Heart left ventricle (tissue), 13 donors: Measurements from ENCODE around the gene CYTIP.

Source experiments
- CTCF ChIP-seq, 12 donors: fragments of 200-600 bp; sonication (generic) in 4 of 12; IDR thresholded peaks; one replicate each; pipeline versions ENCODE4 v1.5.0 to v1.8.0; 2018 to 2022; ENCODE audit warnings: antibody characterized with exemption in 12 of 12, mild to moderate bottlenecking in 5 of 12
- POLR2A ChIP-seq, 2 donors: fragments of 450-650 bp; IDR thresholded peaks; one replicate each; pipeline ENCODE4 v1.6.1; 2017; ENCODE audit warnings: antibody characterized with exemption in 2 of 2, mild to moderate bottlenecking in 2 of 2, moderate library complexity in 2 of 2
- donor health status: ischemic (EF 13 %, LVEDD 7.1; RV severe dilation, severe dysfunction).
- donor health status: DM: no; HTN: yes; CAD: no.
- donor health status: DM: no; HTN: no; CAD: no.
- donor health status: ischemic (EF 25% LVEDD 6.9; RV normal size, moderate dysfunction).
- donor health status: ischemic (EF 25% LVEDD 5.7; RV mildly dilated, moderate dysfunction).
- donor health status: ischemic (EF 35%, LVEDD 5.7; RV mildly dilated, moderate dysfunction).
- donor health status: nonischemic (EF 11% LVEDD 7.7; RV severe dilation, severe dysfunction).
- donor health status: DM: yes; HTN: yes; CAD: no.
- donor health status: PGD.
- donor health status: ischemic (EF 29% LVEDD 5.4; RV normal size, mild dysfunction).
- donor health status: nonischemic (EF 23%, LVEDD 6.1; RV moderate dilation, normal function).

DNA sequence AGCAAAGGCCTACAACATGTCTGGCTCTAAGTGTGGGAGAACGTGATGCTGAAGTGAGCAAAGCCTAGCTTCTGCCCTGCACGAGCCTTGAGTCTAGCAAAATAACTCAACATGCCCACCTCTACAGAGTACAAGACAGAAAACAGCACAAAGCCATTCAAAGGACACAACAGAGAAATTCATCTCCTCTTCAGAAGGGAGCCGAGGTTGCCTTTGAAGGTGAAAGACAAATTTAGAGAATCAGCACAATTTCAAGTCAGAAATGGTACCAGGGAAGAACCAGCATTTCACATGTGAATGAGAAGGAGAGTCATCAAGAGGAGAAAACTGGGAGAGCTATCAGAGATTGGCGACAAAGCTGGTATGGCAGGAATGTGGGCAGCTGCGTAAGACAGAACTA, 21.7 kb upstream of the CYTIP start:
- no peak for TF ChIP-seq CTCF (IDR thresholded peaks at IDR 0.05)
- TF ChIP-seq POLR2A (IDR thresholded peaks at IDR 0.05), result no peak
